ENCODE data around the gene CDX1. TPM values are rescaled to one million over a fixed set of nuclear protein-coding genes. Genes with fewer than 3 reads are reported as not detected.

The CDX1 gene
- total RNA-seq, 1 experiment from 2014 or later, result 0.22 TPM

DNA sequence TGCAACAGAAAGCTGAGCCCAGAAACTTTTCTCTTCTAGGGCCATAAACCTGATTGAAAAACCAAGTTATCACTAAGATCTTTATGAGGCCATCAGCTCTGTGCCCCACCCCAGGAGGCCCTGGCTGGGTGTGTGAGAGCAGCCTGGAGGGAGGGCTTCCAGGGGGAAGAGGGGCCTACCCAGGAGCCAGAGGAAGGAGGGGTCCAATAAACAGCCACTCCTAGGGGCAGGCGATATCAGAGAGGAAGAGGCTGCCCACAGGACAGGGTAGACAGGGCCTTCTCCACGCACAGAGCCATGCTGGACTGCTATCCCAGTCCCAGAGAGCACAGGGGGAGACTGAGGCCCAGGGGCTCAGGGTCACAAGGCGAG, 4.5 kb upstream of the CDX1 start:
- WGBS (ENCODE audit: extremely low coverage, insufficient read length, low lambda C conversion rate), result no CpG with 5 or more reads among the region's 3 CpGs

More for the DNA sequence above, 4.5 kb upstream of the CDX1 start:
- H3K9me3 ChIP-seq (ENCODE audit: control insufficient read depth, low read depth, low read length), result no peaks in the 10 kb centered on the region
- H3T11ph ChIP-seq (ENCODE audit: low read length), result no peak overlapping the region
- no peak overlapping the region for H3K23ac ChIP-seq (ENCODE audit: insufficient read length, low read depth, low read length)
- H3K27ac ChIP-seq (ENCODE audit: insufficient read length, low read depth, low read length), result no peak overlapping the region
- H4K20me1 ChIP-seq (ENCODE audit: control insufficient read depth, insufficient read depth, insufficient read length), result no peaks in the 10 kb centered on the region
- no peak overlapping the region for H3K4me2 ChIP-seq (ENCODE audit: insufficient read depth, insufficient read length, low read length)
- no peaks in the 10 kb centered on the region for H3K4me1 ChIP-seq (ENCODE audit: insufficient read depth, low read length)
- peaks cover 23% of the 10 kb centered on the region; the same call in 1 of the 2 replicates for H3K27me3 ChIP-seq (ENCODE audit: insufficient read depth, low read length)
- H2BK15ac ChIP-seq (ENCODE audit: low read depth, low read length), result no peak overlapping the region
- Mint-ChIP-seq H3K9me3 (peaks cover 0 to 6% of the 10 kb centered on the region in 2 experiments; a peak in 2 of 5 replicates), H3K27me3 (ENCODE audit: low read depth) (peaks cover 66% of the 10 kb centered on the region), H3K4me3 (no peak overlapping the region), H3K27ac (no peak overlapping the region; a peak in 1 of 7 replicates), H3K4me1 (peaks cover 12 to 18% of the 10 kb centered on the region in 2 experiments), H3K36me3 (ENCODE audit: insufficient read depth in 1 of 3, low read depth in 3 of 3) (no peaks in the 10 kb centered on the region)
- DNase-seq, result no peak
- no peak overlapping the region for H2AFZ ChIP-seq (ENCODE audit: low read length)
- H3K9ac ChIP-seq (ENCODE audit: extremely low read depth, insufficient read length, low read length), result no peak overlapping the region
- H3K56ac ChIP-seq (ENCODE audit: insufficient read length, low read depth, low read length), result no peak overlapping the region
- no peak overlapping the region for H3K18ac ChIP-seq (ENCODE audit: insufficient read length, low read depth, low read length)
- H2AK5ac ChIP-seq (ENCODE audit: insufficient read length, low read length), result no peak overlapping the region
- H2BK120ac ChIP-seq (ENCODE audit: low read depth, low read length, poor library complexity, severe bottlenecking), result no peak overlapping the region
- no peak overlapping the region for H2BK5ac ChIP-seq (ENCODE audit: insufficient read length, low read length)
- H3K23me2 ChIP-seq (ENCODE audit: insufficient read length, low read depth, low read length, poor library complexity, severe bottlenecking), result no peaks in the 10 kb centered on the region
- TF ChIP-seq, protein P1, sequence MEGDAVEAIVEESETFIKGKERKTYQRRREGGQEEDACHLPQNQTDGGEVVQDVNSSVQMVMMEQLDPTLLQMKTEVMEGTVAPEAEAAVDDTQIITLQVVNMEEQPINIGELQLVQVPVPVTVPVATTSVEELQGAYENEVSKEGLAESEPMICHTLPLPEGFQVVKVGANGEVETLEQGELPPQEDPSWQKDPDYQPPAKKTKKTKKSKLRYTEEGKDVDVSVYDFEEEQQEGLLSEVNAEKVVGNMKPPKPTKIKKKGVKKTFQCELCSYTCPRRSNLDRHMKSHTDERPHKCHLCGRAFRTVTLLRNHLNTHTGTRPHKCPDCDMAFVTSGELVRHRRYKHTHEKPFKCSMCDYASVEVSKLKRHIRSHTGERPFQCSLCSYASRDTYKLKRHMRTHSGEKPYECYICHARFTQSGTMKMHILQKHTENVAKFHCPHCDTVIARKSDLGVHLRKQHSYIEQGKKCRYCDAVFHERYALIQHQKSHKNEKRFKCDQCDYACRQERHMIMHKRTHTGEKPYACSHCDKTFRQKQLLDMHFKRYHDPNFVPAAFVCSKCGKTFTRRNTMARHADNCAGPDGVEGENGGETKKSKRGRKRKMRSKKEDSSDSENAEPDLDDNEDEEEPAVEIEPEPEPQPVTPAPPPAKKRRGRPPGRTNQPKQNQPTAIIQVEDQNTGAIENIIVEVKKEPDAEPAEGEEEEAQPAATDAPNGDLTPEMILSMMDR (conservative IDR thresholded peaks at IDR 0.05), result no peak
- H2BK20ac ChIP-seq (ENCODE audit: low read depth, low read length, poor library complexity, severe bottlenecking), result no peak overlapping the region
- H4K91ac ChIP-seq (ENCODE audit: insufficient read length, low read depth, low read length), result no peak overlapping the region
- no peaks in the 10 kb centered on the region for H3K79me1 ChIP-seq (ENCODE audit: insufficient read depth, low read depth, low read length, poor library complexity, severe bottlenecking)
- H4K5ac ChIP-seq (ENCODE audit: insufficient read length, low read depth, low read length), result no peak overlapping the region
- no peak overlapping the region for H2BK12ac ChIP-seq (ENCODE audit: insufficient read length, low read depth, low read length)
- no peaks in the 10 kb centered on the region for H3K79me2 ChIP-seq (ENCODE audit: insufficient read depth, low read length)
- no peak overlapping the region for H3K4ac ChIP-seq (ENCODE audit: low read depth, low read length)
- no peak overlapping the region for H3K14ac ChIP-seq (ENCODE audit: insufficient read depth, low read length)
- H4K8ac ChIP-seq (replicated peaks; ENCODE audit: insufficient read length, low read depth, low read length), result no peak overlapping the region

Data from H9 (cell line).